Mesenchymal stem cell (in vitro differentiated cells and primary cell): ENCODE results near the gene TIMM22.
A peak's percentile ranks its signal among the peaks of the same experiment; 100 is the strongest.

Experiments used
- DNase-seq: peaks from one replicate; pipeline ENCODE4 v3.0.0-alpha.2; 2013
- H2AFZ ChIP-seq: one replicate; pipeline ENCODE4 v1.6.1; 2013; ENCODE audit warnings: low read depth, mild to moderate bottlenecking, control low read depth, inconsistent platforms, low read length, moderate library complexity
- H2AK5ac ChIP-seq: 2 replicates; pipeline ENCODE4 v1.6.1; 2013; ENCODE audit warnings: low read length, moderate library complexity, mild to moderate bottlenecking, inconsistent platforms; ENCODE audit not compliant: severe bottlenecking
- H2BK120ac ChIP-seq: one replicate; pipeline ENCODE4 v1.6.1; 2013; ENCODE audit warnings: low read depth, mild to moderate bottlenecking, inconsistent platforms, low read length, moderate library complexity
- H2BK12ac ChIP-seq, 2 experiments: one replicate each; pipeline ENCODE4 v1.6.1; 2013; ENCODE audit warnings: inconsistent platforms in 2 of 2, low read length in 2 of 2, mild to moderate bottlenecking in 2 of 2, moderate library complexity in 2 of 2, control low read depth in 1 of 2
- H2BK15ac ChIP-seq: one replicate; pipeline ENCODE4 v1.6.1; 2013; ENCODE audit warnings: mild to moderate bottlenecking, low read depth, inconsistent platforms; ENCODE audit not compliant: poor library complexity, severe bottlenecking
- H2BK5ac ChIP-seq: 2 replicates; pipeline ENCODE4 v1.6.1; 2013; ENCODE audit warnings: low read depth, mild to moderate bottlenecking, low read length, control low read depth, inconsistent platforms; ENCODE audit not compliant: poor library complexity, severe bottlenecking
- H3K14ac ChIP-seq, 2 experiments: one replicate each; pipeline ENCODE4 v1.6.1; 2013; ENCODE audit warnings: inconsistent platforms in 2 of 2, low read length in 2 of 2, control low read depth in 1 of 2, mild to moderate bottlenecking in 1 of 2, moderate library complexity in 1 of 2
- H3K18ac ChIP-seq, 2 experiments: one replicate each; pipeline ENCODE4 v1.6.1; 2013; ENCODE audit warnings: inconsistent platforms in 2 of 2, low read length in 2 of 2, control low read depth in 1 of 2, low read depth in 1 of 2, mild to moderate bottlenecking in 1 of 2
- H3K23ac ChIP-seq, 2 experiments: one replicate each; pipeline ENCODE4 v1.6.1; 2013; ENCODE audit warnings: inconsistent platforms in 2 of 2, low read length in 2 of 2, mild to moderate bottlenecking in 2 of 2, moderate library complexity in 2 of 2, control low read depth in 1 of 2
- H3K27ac ChIP-seq: 2 replicates; pipeline ENCODE4 v1.5.1; 2013; ENCODE audit warnings: mild to moderate bottlenecking, moderate library complexity, low read length, control low read depth, inconsistent platforms; ENCODE audit not compliant: poor library complexity, severe bottlenecking
- H3K27me3 ChIP-seq, 2 experiments: 2 replicates each; pipeline versions ENCODE4 v1.6.1 to v1.7.0; 2013; ENCODE audit warnings: low read length in 2 of 2, mild to moderate bottlenecking in 2 of 2, moderate library complexity in 2 of 2, control low read depth in 1 of 2, inconsistent platforms in 1 of 2; ENCODE audit not compliant: control insufficient read depth in 1 of 2, insufficient read depth in 1 of 2
- H3K36me3 ChIP-seq, 2 experiments: 2 replicates each; pipeline versions ENCODE4 v1.6.1 to v1.7.0; 2013; ENCODE audit warnings: low read length in 2 of 2, control low read depth in 1 of 2, inconsistent platforms in 1 of 2, low read depth in 1 of 2, mild to moderate bottlenecking in 1 of 2; ENCODE audit not compliant: insufficient read depth in 2 of 2, control insufficient read depth in 1 of 2
- H3K4ac ChIP-seq, 2 experiments: one replicate each; pipeline ENCODE4 v1.6.1; 2013; ENCODE audit warnings: inconsistent platforms in 2 of 2, low read length in 2 of 2, mild to moderate bottlenecking in 2 of 2, moderate library complexity in 2 of 2, control low read depth in 1 of 2, low read depth in 1 of 2
- H3K4me1 ChIP-seq: 2 replicates; pipeline ENCODE4 v1.6.1; 2013; ENCODE audit warnings: low read depth, low read length, control low read depth; ENCODE audit not compliant: control insufficient read depth, insufficient read depth
- H3K4me2 ChIP-seq: 2 replicates; pipeline ENCODE4 v1.6.1; 2013; ENCODE audit warnings: low read length, mild to moderate bottlenecking, inconsistent platforms; ENCODE audit not compliant: poor library complexity, severe bottlenecking
- H3K4me3 ChIP-seq, 2 experiments: 2 replicates each; pipeline versions ENCODE4 v1.5.1 to v1.7.0; 2013; ENCODE audit warnings: low read length in 2 of 2, mild to moderate bottlenecking in 2 of 2, control low read depth in 1 of 2, low read depth in 1 of 2; ENCODE audit not compliant: insufficient read depth in 1 of 2
- H3K79me1 ChIP-seq: replicated peaks from 2 replicates; pipeline ENCODE4 v1.6.1; 2013; ENCODE audit warnings: mild to moderate bottlenecking, control low read depth, low read length, inconsistent platforms; ENCODE audit not compliant: poor library complexity, severe bottlenecking
- H3K9ac ChIP-seq: 2 replicates; pipeline ENCODE4 v1.7.0; 2013; ENCODE audit warnings: mild to moderate bottlenecking, low read length, moderate library complexity
- H3K9me3 ChIP-seq: 2 replicates; pipeline ENCODE4 v1.7.0; 2013; ENCODE audit warnings: mild to moderate bottlenecking, low read length; ENCODE audit not compliant: control insufficient read depth
- H4K8ac ChIP-seq: one replicate; pipeline ENCODE4 v1.6.1; 2013; ENCODE audit warnings: inconsistent platforms, mild to moderate bottlenecking, low read length, moderate library complexity
- H4K91ac ChIP-seq: one replicate; pipeline ENCODE4 v1.6.1; 2013; ENCODE audit warnings: mild to moderate bottlenecking, low read length, inconsistent platforms
- WGBS: methylation state at CpG from one replicate; pipeline ENCODE4 v1.1.7; 2013; ENCODE audit warnings: mixed read lengths; 5-methylcytosine and 5-hydroxymethylcytosine counted together

The TIMM22 gene

GRCh38 chr17:1034652-1035210 is 37.8 kb downstream of the TIMM22 start:
- Histone ChIP-seq H4K91ac (no peak overlapping the region), H2BK12ac (no peak overlapping the region), H3K4me3 (no peak overlapping the region), H4K8ac (no peak overlapping the region), H3K4me1 (peaks cover 51% of the 10 kb centered on the region), H3K79me1 (peaks cover 35% of the 10 kb centered on the region), H2AFZ (no peak overlapping the region), H3K23ac (no peak overlapping the region), H2BK5ac (no peak overlapping the region), H2BK120ac (no peak overlapping the region), H3K4me2 (no peak overlapping the region), H3K9me3 (no peaks in the 10 kb centered on the region), H3K14ac (no peak overlapping the region), H3K27ac (no peak overlapping the region), H2AK5ac (no peak overlapping the region), H3K9ac (no peak overlapping the region), H3K18ac (no peak overlapping the region), H3K36me3 (peaks cover 34 to 81% of the 10 kb centered on the region in 2 experiments), H3K4ac (no peak overlapping the region), H2BK15ac (no peak overlapping the region), H3K27me3 (no peaks in the 10 kb centered on the region)
- DNase-seq: no peak
- 90% methylated on average over 17 of the region's 20 CpGs for WGBS

- H3K9me3 ChIP-seq: no peaks in the 10 kb centered on the region
- no peak overlapping the region for H4K8ac ChIP-seq
- DNase-seq: peak; percentile 19
- no peak overlapping the region for H2BK5ac ChIP-seq
- no peak overlapping the region for H4K91ac ChIP-seq
- peaks cover 39% of the 10 kb centered on the region for H3K79me1 ChIP-seq
- no peaks in the 10 kb centered on the region for H3K27me3 ChIP-seq
- no peak overlapping the region for H3K27ac ChIP-seq
- H3K4me3 ChIP-seq: no peak overlapping the region
- H3K36me3 ChIP-seq: peaks cover 34 to 81% of the 10 kb centered on the region in 2 experiments
- no peak overlapping the region for H3K23ac ChIP-seq
- H3K4me2 ChIP-seq: peak overlapping the region; percentile 20
- no peak overlapping the region for H3K14ac ChIP-seq
- H2BK15ac ChIP-seq: no peak overlapping the region
- H3K9ac ChIP-seq: no peak overlapping the region
- H2BK12ac ChIP-seq: peak overlapping the region in 1 of 2 experiments; percentile 29
- H2BK120ac ChIP-seq: no peak overlapping the region
- no peak overlapping the region for H2AFZ ChIP-seq
- H3K4ac ChIP-seq: no peak overlapping the region
- WGBS: 51% methylated on average over 16 of the region's 17 CpGs
- no peak overlapping the region for H2AK5ac ChIP-seq
- peaks cover 49% of the 10 kb centered on the region for H3K4me1 ChIP-seq
- H3K18ac ChIP-seq: no peak overlapping the region
Measured at GRCh38 chr17:1035546-1036170, 38.7 kb downstream of the TIMM22 start.

DNA sequence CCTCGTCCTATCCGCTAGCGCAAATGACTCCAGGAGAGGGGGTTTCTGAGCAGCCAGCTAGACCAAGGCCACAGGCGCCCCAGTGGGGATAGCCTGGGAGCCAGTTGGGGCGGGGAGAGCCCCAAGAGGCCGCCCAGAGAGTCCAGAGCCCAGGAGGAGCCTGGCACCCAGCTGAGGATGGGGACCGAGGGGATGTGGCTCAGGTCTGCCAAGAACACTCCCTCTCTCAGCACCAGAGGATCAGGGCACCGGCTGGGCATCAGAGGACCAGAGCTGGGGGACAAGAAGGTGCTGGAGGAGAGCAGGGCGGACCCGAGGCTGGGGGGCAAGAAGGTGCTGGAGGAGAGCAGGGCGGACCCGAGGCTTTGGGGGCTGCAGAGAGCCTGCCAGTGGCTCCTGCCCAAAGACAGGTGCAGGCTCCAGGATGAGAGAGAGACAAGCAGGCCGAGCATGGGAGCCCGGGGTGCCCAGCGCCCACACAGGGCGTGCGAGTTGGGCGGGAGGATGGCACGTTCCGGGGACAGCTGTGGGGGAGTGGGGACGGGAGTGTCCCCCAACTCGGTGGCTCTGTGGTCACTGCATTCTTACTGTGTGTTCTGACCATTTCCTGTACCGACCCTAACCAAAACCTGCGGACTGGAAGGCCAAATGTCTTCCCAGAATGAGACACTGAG is 39.4 kb downstream of the TIMM22 start:
- no peak overlapping the region for H2AFZ ChIP-seq
- no peak overlapping the region for H2BK5ac ChIP-seq
- no peak overlapping the region for H3K4me3 ChIP-seq
- H3K9me3 ChIP-seq: no peaks in the 10 kb centered on the region
- no peak overlapping the region for H2BK12ac ChIP-seq
- H3K14ac ChIP-seq: no peak overlapping the region
- H4K8ac ChIP-seq: no peak overlapping the region
- peaks cover 43% of the 10 kb centered on the region for H3K79me1 ChIP-seq
- H2BK120ac ChIP-seq: no peak overlapping the region
- no peak overlapping the region for H3K4ac ChIP-seq
- 93% methylated on average over 24 of the region's 24 CpGs for WGBS
- H3K18ac ChIP-seq: no peak overlapping the region
- H2BK15ac ChIP-seq: no peak overlapping the region
- no peak overlapping the region for H4K91ac ChIP-seq
- H3K9ac ChIP-seq: no peak overlapping the region
- no peak overlapping the region for H2AK5ac ChIP-seq
- no peak overlapping the region for H3K23ac ChIP-seq
- H3K27me3 ChIP-seq: no peaks in the 10 kb centered on the region
- H3K4me2 ChIP-seq: no peak overlapping the region
- no peak for DNase-seq
- peaks cover 42% of the 10 kb centered on the region for H3K4me1 ChIP-seq
- H3K36me3 ChIP-seq: peaks cover 37 to 82% of the 10 kb centered on the region in 2 experiments
- no peak overlapping the region for H3K27ac ChIP-seq

GRCh38 chr17:1036845-1037237 is 39.9 kb downstream of the TIMM22 start:
- Histone ChIP-seq H2BK120ac (no peak overlapping the region), H2BK15ac (no peak overlapping the region), H3K9ac (no peak overlapping the region), H3K4me3 (peak overlapping the region in 1 of 2 experiments; percentile 9), H3K4me1 (peaks cover 39% of the 10 kb centered on the region), H2AFZ (no peak overlapping the region), H2BK12ac (no peak overlapping the region), H3K4me2 (no peak overlapping the region), H2BK5ac (no peak overlapping the region), H4K91ac (no peak overlapping the region), H4K8ac (no peak overlapping the region), H3K27ac (no peak overlapping the region), H2AK5ac (no peak overlapping the region), H3K36me3 (peaks cover 40 to 85% of the 10 kb centered on the region in 2 experiments), H3K79me1 (peaks cover 46% of the 10 kb centered on the region), H3K18ac (no peak overlapping the region), H3K23ac (no peak overlapping the region), H3K9me3 (no peaks in the 10 kb centered on the region), H3K27me3 (no peaks in the 10 kb centered on the region), H3K4ac (no peak overlapping the region), H3K14ac (no peak overlapping the region)
- whole genome bisulfite sequencing: 100% methylated on average over 2 of the region's 2 CpGs
- DNase-seq: no peak
